ENCODE measurements around the gene EVI2B.
"Not testable (repeated sequence)": the region's sequence is repeated elsewhere in the genome, so short reads cannot be mapped to it uniquely, and the experiment has no call there.

EVI2B gene

DNA sequence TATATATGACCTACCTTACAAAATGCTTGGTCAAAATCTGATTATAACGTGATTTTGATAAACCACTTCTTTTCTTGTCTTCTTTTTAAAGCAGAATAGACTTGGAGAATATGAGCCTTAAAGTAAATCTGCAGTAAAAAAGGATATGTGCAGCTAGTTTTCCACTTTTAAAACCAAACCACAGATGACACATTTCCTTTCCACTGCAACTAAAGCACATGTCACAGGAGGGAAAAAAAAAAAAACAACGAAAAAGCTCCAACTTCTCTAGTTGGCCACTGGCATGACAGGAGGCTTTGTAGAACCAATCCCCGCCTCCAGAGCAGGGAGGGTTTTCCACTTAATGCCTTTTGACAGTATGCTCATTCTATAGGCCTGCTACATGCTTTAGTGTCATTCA, 7.6 kb upstream of the EVI2B start, which contains the start of gene EVI2A:
Gene EVI2A (minus strand): TSS at position 142 of the 400 bp plus-strand sequence. CDS start 2,609 bp downstream, outside the sequence.
- Histone ChIP-seq H3K27me3 (ENCODE audit: insufficient read depth, low read length) (no peaks in the 10 kb centered on the region), H2AFZ (ENCODE audit: low read depth, low read length) (no peak within 1 kb of the TSS), H3K4me1 (ENCODE audit: insufficient read depth, low read length) (no peaks in the 10 kb centered on the region), H3K9me3 (ENCODE audit: low read length) (no peaks in the 10 kb centered on the region), H3K4me3 (ENCODE audit: low read length) (no peak within 1 kb of the TSS), H3K36me3 (ENCODE audit: insufficient read depth, low read length) (peaks cover 8% of the 10 kb centered on the region)

DNA sequence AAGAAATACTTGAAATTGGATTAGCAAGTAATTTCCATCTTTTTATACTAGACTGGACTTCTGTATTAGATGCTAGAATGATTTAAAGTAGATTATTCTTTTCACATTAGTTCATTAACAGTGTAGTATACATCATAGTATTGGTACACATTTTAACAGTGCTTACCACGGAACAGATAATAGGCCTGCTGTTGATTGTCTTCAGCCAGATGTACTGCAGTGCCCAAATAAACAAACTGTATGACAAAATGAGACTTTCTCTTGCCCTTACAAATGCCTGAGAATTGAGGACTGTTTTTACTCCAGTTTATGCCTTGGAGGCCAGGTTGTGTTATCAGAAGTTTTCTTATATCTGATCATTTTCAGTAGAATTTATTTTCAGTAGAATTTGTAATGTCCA, 6.9 kb upstream of the EVI2B start:
- no peak overlapping the region for H2AFZ ChIP-seq (ENCODE audit: low read depth, low read length)
- no peaks in the 10 kb centered on the region for H3K4me1 ChIP-seq (ENCODE audit: insufficient read depth, low read length)
- no peaks in the 10 kb centered on the region for H3K27me3 ChIP-seq (ENCODE audit: insufficient read depth, low read length)
- no peak overlapping the region for H3K4me3 ChIP-seq (ENCODE audit: low read length)
- H3K36me3 ChIP-seq (ENCODE audit: insufficient read depth, low read length), result peaks cover 1% of the 10 kb centered on the region
- H3K9me3 ChIP-seq (ENCODE audit: low read length), result no peaks in the 10 kb centered on the region

DNA sequence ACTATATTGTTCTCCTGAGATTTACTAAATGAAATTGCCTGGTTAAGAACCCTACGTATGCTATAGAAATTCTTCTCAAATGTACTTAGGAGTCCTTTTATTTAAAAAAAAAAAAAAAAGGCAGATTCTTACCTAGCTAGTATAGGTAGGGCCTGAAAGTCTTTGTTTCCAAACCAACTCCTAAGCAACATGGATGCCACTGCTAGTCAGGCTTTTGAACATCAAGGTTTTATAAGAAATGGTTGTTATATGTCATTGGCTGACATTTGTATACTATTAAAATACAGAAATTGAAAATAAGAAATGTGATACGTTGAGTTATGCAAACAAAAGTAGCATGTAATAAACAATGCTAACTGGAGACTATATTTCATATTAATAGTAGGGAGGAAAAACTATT, 6.4 kb upstream of the EVI2B start:
- no peaks in the 10 kb centered on the region for H3K27me3 ChIP-seq (ENCODE audit: insufficient read depth, low read length)
- H2AFZ ChIP-seq (ENCODE audit: low read depth, low read length), result no peak overlapping the region
- no peaks in the 10 kb centered on the region for H3K9me3 ChIP-seq (ENCODE audit: low read length)
- no peaks in the 10 kb centered on the region for H3K36me3 ChIP-seq (ENCODE audit: insufficient read depth, low read length)
- H3K4me3 ChIP-seq (ENCODE audit: low read length), result no peak overlapping the region
- H3K4me1 ChIP-seq (ENCODE audit: insufficient read depth, low read length), result no peaks in the 10 kb centered on the region

DNA sequence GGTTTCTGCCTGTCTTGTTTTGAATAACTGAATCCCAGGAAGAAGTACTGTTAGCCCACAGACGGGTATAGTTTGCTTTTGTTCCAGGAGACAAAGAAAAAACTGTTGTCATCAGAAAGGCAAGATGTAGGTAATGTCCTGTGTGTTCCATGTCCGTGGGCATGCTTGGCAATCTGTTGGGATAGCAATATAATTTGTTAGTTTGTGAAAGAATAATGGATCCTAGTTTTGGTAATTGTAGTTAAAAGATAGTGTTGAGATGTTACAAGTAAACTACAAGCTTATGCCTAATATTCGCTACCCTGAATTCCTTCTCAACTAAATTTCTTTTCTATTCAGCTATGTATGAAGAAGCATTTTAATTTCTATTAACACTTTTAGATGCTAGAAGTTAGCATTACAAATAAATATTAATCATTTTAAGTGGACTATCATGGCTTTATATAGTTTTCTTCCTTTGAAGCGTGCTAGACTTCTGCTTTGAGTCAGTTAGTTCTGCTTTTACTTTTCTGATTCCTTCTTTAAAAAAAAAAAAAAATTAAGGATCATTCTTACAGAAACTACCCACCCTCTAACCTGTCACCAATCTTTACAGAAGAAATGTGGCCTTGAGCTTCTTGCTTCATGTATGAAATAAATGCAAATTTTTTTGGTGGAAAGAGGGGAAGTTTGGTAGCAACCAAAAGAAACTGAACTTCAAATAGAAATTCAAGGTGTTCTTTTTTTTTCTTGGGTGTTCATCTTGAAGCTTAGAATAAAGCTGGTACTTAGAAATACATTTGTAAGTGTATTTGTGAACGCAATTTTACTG, 5.2 kb upstream of the EVI2B start:
- Histone ChIP-seq H3K36me3 (ENCODE audit: insufficient read depth, low read length) (no peaks in the 10 kb centered on the region), H3K27me3 (ENCODE audit: insufficient read depth, low read length) (no peaks in the 10 kb centered on the region), H3K4me1 (ENCODE audit: insufficient read depth, low read length) (no peaks in the 10 kb centered on the region), H3K9me3 (ENCODE audit: low read length) (no peaks in the 10 kb centered on the region), H3K4me3 (ENCODE audit: low read length) (no peak overlapping the region), H2AFZ (ENCODE audit: low read depth, low read length) (no peak overlapping the region)

- no peak overlapping the region for H2AFZ ChIP-seq (ENCODE audit: low read depth, low read length)
- H3K9me3 ChIP-seq (ENCODE audit: low read length), result no peaks in the 10 kb centered on the region
- no peaks in the 10 kb centered on the region for H3K4me1 ChIP-seq (ENCODE audit: insufficient read depth, low read length)
- H3K36me3 ChIP-seq (ENCODE audit: insufficient read depth, low read length), result no peaks in the 10 kb centered on the region
- H3K4me3 ChIP-seq (ENCODE audit: low read length), result no peak overlapping the region
- H3K27me3 ChIP-seq (ENCODE audit: insufficient read depth, low read length), result no peaks in the 10 kb centered on the region
Observed at GRCh38 chr17:31318298-31318801, 4.5 kb upstream of the EVI2B start.

DNA sequence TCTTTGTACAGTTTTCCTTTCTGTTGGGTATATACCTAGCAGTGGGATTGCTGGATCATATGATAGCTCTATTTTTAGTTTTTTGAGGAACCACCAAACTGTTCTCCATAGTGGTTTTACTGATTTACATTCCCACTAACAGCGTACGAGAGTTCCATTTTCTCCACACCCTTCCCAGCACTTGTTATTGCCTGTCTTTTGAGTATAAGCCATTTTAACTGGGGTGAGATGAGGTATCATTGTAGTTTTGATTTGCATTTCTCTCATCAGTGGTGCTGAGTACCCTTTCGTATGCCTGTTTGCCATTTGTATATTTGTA, 887 bp upstream of the EVI2B start:
- Histone ChIP-seq H3K36me3 (ENCODE audit: insufficient read depth, low read length) (no peaks in the 10 kb centered on the region), H3K4me1 (ENCODE audit: insufficient read depth, low read length) (no peaks in the 10 kb centered on the region), H3K4me3 (ENCODE audit: low read length) (no peak overlapping the region), H2AFZ (ENCODE audit: low read depth, low read length) (no peak overlapping the region), H3K9me3 (ENCODE audit: low read length) (no peaks in the 10 kb centered on the region), H3K27me3 (ENCODE audit: insufficient read depth, low read length) (no peaks in the 10 kb centered on the region)

- H3K4me3 ChIP-seq (ENCODE audit: low read length); H3K36me3 ChIP-seq (ENCODE audit: insufficient read depth, low read length); H3K4me1 ChIP-seq (ENCODE audit: insufficient read depth, low read length); H2AFZ ChIP-seq (ENCODE audit: low read depth, low read length); H3K27me3 ChIP-seq (ENCODE audit: insufficient read depth, low read length); H3K9me3 ChIP-seq (ENCODE audit: low read length): not testable (repeated sequence)
Observed at GRCh38 chr17:31312223-31312622, 1.6 kb downstream of the EVI2B start.

DNA sequence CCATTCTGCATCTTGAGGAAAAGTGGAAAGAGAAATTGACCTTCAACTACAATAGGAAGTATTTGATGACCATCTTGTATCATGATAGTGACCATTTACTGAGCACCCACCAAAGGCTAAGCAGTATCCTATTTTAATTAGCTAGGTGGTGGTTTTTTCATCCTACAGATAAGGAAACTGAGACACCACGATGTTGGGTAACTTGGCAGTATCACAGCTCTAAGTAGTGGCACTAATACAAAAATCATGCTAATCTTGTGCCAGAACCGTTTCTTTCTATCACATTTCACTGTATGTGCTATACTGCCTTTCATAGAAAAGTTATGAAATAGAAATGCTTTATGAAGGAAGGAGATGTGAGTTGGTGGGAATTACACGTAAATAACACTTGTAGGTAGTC, 2.3 kb downstream of the EVI2B start:
- H3K36me3 ChIP-seq (ENCODE audit: insufficient read depth, low read length), result peaks cover 2% of the 10 kb centered on the region
- H2AFZ ChIP-seq (ENCODE audit: low read depth, low read length), result no peak overlapping the region
- H3K4me1 ChIP-seq (ENCODE audit: insufficient read depth, low read length), result no peaks in the 10 kb centered on the region
- H3K27me3 ChIP-seq (ENCODE audit: insufficient read depth, low read length), result no peaks in the 10 kb centered on the region
- H3K4me3 ChIP-seq (ENCODE audit: low read length), result no peak overlapping the region
- no peaks in the 10 kb centered on the region for H3K9me3 ChIP-seq (ENCODE audit: low read length)

- Histone ChIP-seq H3K36me3 (ENCODE audit: insufficient read depth, low read length) (peaks cover 2% of the 10 kb centered on the region), H3K27me3 (ENCODE audit: insufficient read depth, low read length) (no peaks in the 10 kb centered on the region), H3K4me1 (ENCODE audit: insufficient read depth, low read length) (no peaks in the 10 kb centered on the region), H3K4me3 (ENCODE audit: low read length) (no peak overlapping the region), H3K9me3 (ENCODE audit: low read length) (no peaks in the 10 kb centered on the region), H2AFZ (ENCODE audit: low read depth, low read length) (no peak overlapping the region)
Observed at GRCh38 chr17:31310886-31311285, 3.0 kb downstream of the EVI2B start.

GRCh38 chr17:31310260-31310659, 3.6 kb downstream of the EVI2B start:
- Histone ChIP-seq H2AFZ (ENCODE audit: low read depth, low read length) (no peak overlapping the region), H3K9me3 (ENCODE audit: low read length) (no peaks in the 10 kb centered on the region), H3K27me3 (ENCODE audit: insufficient read depth, low read length) (no peaks in the 10 kb centered on the region), H3K36me3 (ENCODE audit: insufficient read depth, low read length) (peaks cover 2% of the 10 kb centered on the region), H3K4me3 (ENCODE audit: low read length) (no peak overlapping the region), H3K4me1 (ENCODE audit: insufficient read depth, low read length) (no peaks in the 10 kb centered on the region)

- no peaks in the 10 kb centered on the region for H3K27me3 ChIP-seq (ENCODE audit: insufficient read depth, low read length)
- H3K4me1 ChIP-seq (ENCODE audit: insufficient read depth, low read length), result no peaks in the 10 kb centered on the region
Observed at GRCh38 chr17:31309556-31309955, 4.3 kb downstream of the EVI2B start.

GRCh38 chr17:31308372-31309334, 5.2 kb downstream of the EVI2B start:
- no peak overlapping the region for H3K4me3 ChIP-seq (ENCODE audit: low read length)
- no peak overlapping the region for H2AFZ ChIP-seq (ENCODE audit: low read depth, low read length)
- peaks cover 5% of the 10 kb centered on the region for H3K9me3 ChIP-seq (ENCODE audit: low read length)
- no peaks in the 10 kb centered on the region for H3K4me1 ChIP-seq (ENCODE audit: insufficient read depth, low read length)
- H3K36me3 ChIP-seq (ENCODE audit: insufficient read depth, low read length), result peaks cover 2% of the 10 kb centered on the region
- H3K27me3 ChIP-seq (ENCODE audit: insufficient read depth, low read length), result no peaks in the 10 kb centered on the region

More at GRCh38 chr17:31309556-31309955, 4.3 kb downstream of the EVI2B start:
- Histone ChIP-seq H3K4me3 (ENCODE audit: low read length) (no peak overlapping the region), H2AFZ (ENCODE audit: low read depth, low read length) (no peak overlapping the region), H3K9me3 (ENCODE audit: low read length) (peaks cover 2% of the 10 kb centered on the region), H3K36me3 (ENCODE audit: insufficient read depth, low read length) (peaks cover 2% of the 10 kb centered on the region)

DNA sequence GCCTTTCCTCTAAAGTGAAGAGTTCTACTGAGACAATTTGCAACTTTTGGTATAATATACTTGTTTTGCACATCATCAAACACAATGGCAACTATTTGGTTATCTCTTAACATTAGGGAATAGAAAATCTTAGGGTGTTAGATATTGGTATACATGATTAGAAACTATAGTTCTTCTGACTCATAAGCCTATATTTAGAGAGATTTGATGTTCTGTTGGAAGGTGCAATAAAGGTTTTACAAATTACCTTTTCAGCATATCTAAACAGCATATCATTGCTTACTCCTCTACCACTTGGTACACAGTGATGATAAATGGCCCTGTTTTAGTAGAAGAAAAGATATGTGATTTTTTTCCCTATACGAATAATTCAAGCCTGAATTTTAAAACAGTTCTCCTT, 6.2 kb downstream of the EVI2B start:
- peaks cover 8% of the 10 kb centered on the region for H3K9me3 ChIP-seq (ENCODE audit: low read length)
- no peak overlapping the region for H2AFZ ChIP-seq (ENCODE audit: low read depth, low read length)
- H3K27me3 ChIP-seq (ENCODE audit: insufficient read depth, low read length), result no peaks in the 10 kb centered on the region
- no peak overlapping the region for H3K4me3 ChIP-seq (ENCODE audit: low read length)
- peaks cover 4% of the 10 kb centered on the region for H3K36me3 ChIP-seq (ENCODE audit: insufficient read depth, low read length)
- no peaks in the 10 kb centered on the region for H3K4me1 ChIP-seq (ENCODE audit: insufficient read depth, low read length)
